ENCODE data around the gene GFOD1.

- TF ChIP-seq EP300 (IDR thresholded peaks at IDR 0.05; ENCODE audit: borderline replicate concordance in 1 of 2, low read depth in 1 of 2, low read length in 1 of 2) (no peak), RAD21 (IDR thresholded peaks at IDR 0.05; ENCODE audit: low read length) (no peak), FOXM1 (IDR thresholded peaks at IDR 0.05; ENCODE audit: low read depth) (no peak), JUND (IDR thresholded peaks at IDR 0.05) (no peak), POLR2AphosphoS5 (IDR thresholded peaks at IDR 0.05; ENCODE audit: low read depth, low read length) (no peak), ELF1 (IDR thresholded peaks at IDR 0.05) (no peak), NRF1 (IDR thresholded peaks at IDR 0.05; ENCODE audit: low read depth, low read length) (no peak), CTCF (IDR thresholded peaks at IDR 0.05) (no peak), MAX (IDR thresholded peaks at IDR 0.05; ENCODE audit: low read depth) (no peak), EZH2phosphoT487 (IDR thresholded peaks at IDR 0.05; ENCODE audit: borderline replicate concordance, low read depth) (no peak), SMC3 (IDR thresholded peaks at IDR 0.05; ENCODE audit: low read depth, low read length) (no peak), RXRA (IDR thresholded peaks at IDR 0.05; ENCODE audit: borderline replicate concordance, low read depth) (no peak), USF1 (IDR thresholded peaks at IDR 0.05; ENCODE audit: borderline replicate concordance, low read depth) (no peak), TCF12 (IDR thresholded peaks at IDR 0.05) (no peak)
These were observed 6.7 kb upstream of the GFOD1 start for GRCh38 chr6:13494137-13494536.
